ENCODE data around the gene LRFN3.
"Not testable (repeated sequence)": the region's sequence is repeated elsewhere in the genome, so short reads cannot be mapped to it uniquely, and the experiment has no call there.

The LRFN3 gene

DNA sequence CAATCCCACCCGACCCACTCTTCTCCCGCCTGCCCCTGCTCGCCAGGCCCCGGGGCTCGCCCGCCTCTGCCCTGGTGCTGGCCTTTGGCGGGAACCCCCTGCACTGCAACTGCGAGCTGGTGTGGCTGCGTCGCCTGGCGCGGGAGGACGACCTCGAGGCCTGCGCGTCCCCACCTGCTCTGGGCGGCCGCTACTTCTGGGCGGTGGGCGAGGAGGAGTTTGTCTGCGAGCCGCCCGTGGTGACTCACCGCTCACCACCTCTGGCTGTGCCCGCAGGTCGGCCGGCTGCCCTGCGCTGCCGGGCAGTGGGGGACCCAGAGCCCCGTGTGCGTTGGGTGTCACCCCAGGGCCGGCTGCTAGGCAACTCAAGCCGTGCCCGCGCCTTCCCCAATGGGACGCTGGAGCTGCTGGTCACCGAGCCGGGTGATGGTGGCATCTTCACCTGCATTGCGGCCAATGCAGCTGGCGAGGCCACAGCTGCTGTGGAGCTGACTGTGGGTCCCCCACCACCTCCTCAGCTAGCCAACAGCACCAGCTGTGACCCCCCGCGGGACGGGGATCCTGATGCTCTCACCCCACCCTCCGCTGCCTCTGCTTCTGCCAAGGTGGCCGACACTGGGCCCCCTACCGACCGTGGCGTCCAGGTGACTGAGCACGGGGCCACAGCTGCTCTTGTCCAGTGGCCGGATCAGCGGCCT lies 4.1 kb downstream of the LRFN3 start:
- DNase-seq = no peak

DNA sequence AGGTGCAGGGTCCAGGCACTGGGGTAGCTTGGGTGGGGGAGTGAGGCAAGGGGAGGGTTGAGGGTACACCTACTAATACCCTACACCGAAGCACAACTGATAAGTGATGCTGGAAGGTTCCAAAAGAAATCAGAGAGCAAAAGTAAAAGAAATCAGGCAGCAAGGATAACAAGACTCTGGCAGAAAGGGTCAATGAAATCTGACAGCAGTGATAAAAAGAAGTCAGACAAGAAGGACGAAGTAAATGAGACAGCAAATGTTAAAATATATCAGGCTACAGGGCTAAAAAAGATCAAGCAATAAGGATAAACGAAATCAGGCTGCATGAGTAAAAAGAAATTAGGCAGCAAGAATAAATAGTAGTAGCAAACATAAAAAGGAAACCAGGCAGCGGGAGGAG lies 4.7 kb downstream of the LRFN3 start:
- no peak for DNase-seq

DNA sequence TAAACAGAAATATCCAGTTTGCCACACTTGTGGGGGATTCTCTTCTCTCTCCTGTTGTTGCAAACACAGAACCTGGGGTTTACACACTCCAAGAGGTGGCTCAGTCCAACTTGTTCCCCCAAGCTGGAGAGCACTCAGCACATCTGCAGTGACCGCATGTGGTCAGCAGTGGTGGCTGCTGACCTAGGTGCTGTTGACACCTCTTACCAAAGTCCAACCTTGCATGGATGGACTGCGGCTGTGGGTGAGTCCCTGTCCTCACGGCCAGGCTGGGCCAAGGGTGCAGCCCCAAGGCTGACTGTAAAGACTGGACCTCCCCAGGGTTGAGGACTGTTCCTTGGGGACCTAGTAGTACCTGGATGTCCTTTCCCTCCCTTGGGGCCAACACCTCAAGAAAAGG lies 6.1 kb downstream of the LRFN3 start:
- no peak for DNase-seq

DNA sequence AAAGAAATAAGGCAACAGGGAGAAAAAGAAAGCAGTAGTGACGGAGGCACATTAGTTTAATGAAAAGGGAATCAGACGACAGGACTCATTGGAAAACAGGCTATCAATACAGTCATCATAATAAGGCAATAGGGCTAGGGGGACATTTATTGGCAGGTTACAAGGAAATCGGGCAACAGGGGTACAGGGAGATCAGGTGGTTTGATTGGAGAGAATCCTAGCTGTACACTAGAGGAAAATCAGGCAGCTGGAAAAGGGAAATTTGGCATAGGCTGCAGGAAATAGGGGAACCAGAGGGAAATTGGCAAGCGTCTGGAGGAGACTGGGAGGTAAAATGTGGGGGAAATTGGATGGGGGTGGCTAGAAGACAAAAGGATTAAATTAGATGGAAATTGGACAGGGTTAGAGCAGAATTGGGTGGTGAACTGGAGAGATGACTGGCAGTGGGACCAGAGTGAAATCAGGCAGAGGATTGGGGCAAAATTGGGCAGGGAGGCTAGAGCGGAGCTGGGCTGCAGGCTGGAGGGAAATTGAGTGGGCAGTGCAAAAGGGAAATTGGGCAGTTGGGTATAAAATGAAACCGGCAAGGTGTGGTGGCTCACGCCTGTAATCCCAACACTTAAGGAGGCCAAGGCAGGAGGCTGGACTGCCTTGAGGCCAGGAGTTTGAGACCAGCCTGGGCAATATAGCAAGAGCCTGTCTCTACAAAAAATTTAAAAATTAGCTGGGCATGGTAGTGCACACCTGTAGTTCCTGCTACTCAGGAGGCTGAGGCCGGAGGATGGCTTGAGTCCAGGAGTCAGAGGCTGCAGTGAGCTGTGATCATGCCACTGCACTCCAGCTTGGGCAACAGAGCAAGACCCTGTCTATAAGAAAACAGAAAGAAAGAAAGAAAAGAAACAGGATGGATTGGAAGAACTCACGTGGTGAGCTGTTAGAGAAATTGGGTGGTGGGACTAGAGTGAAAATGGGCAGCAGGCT lies 7.4 kb downstream of the LRFN3 start:
- no peak for DNase-seq

DNA sequence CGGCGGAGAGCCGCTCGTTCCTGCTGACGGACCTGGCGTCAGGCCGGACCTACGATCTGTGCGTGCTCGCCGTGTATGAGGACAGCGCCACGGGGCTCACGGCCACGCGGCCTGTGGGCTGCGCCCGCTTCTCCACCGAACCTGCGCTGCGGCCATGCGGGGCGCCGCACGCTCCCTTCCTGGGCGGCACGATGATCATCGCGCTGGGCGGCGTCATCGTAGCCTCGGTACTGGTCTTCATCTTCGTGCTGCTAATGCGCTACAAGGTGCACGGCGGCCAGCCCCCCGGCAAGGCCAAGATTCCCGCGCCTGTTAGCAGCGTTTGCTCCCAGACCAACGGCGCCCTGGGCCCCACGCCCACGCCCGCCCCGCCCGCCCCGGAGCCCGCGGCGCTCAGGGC lies 8.4 kb downstream of the LRFN3 start:
- no peak for DNase-seq

DNA sequence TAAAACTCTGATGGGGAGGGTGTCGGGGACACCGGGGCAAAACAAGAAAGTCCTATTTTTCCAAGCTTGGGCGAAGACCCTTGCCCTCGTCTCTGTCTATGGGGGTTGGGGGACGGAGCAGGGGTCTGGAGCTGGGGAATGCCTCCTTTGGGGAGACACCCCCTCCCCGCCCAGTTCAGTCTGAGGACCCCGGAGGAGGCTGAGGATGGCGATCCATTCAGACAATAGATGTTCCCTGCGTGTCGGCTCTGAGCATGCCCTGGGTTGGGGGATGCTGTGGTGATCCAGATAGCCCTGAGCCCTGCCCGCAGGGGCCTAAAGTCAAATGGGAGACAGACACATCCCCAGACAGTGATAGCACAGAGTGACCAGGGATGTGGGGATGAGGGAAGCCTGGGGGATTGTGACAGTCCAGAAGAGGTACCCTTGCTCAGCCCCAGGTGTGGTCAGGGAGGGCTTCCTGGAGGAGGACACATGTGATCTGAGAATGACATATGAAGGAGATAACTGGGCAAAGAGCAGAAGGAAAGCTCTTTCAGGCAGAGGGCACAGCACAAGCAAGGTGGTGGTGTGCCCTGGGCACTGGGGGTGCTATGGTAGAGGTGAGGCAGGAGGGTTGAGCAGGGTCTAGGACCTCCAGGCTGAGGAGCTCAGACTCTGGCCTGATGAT lies 9.1 kb downstream of the LRFN3 start:
- no peak for DNase-seq

DNA sequence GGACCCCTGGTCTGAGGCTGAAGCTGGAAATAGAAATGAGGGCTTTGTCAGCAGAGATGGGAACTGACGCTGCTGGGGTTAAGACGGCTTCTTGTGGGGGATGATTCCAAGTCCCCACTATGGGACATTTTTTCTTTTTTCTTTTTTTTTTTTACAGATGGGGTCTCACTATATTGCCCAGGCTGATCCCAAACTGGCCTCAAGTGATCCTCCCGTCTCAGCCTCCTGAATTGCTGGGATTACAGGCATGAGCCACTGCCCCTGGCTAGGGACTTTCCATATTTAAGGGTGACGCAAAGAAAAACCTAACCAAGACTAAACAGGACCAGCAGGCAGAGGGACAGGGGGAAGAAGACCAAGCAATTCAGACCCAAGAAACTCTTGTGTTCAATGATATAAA lies 10.0 kb downstream of the LRFN3 start:
- DNase-seq = no peak

DNA sequence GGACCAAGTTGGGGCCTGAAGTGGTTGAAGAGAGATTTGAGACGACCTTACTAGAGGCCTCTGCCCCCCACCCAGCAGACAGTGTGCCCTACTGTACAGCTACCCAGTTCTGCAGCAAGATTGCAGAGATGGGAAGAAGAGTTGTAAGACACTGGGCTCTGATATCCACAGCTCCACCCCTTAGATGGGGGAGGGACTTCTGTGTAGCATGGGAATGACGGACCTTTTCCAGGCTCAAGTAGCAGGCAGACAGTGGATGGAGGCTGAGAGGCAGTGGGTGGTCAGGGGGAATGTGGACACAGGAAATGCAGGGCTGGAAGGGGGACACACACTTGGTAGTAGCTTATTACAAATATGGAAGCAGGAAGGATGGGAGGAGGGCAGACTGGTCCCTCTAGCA lies 13.0 kb downstream of the LRFN3 start:
- DNase-seq = no peak

DNA sequence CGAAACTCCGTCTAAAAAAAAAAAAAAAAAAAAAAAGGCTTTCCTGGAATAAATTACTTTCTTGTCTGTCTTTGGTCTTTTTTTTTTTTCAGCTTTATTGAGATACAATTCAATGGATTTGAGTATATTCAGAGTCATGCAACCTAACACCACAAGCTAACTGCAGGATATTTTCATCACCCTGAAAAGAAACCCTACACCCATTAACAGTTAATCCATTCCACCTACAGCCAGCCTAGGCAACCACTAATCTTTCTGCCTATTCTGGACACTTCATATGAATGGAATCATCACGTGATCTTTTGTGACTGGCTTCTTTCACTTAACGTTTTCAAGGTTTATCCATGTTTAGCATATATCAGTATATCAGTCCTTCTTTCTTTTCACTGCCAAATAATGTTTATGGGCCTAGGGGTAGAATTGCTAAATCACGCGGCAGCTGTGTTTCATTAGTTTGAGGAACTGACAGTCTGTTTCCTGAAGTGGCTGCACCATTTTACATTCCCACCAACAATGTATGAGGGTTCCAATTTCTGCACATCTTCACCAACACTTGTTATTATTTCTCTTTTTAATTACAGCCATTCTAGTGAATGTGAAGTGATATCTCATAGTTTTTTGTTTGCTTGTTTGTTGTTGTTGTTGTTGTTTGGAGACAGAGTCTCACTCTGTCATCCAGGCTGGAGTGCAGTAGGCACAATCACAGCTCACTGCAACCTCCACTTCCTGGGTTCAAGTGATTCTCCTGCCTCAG lies 19.9 kb downstream of the LRFN3 start:
- no peak for DNase-seq

DNA sequence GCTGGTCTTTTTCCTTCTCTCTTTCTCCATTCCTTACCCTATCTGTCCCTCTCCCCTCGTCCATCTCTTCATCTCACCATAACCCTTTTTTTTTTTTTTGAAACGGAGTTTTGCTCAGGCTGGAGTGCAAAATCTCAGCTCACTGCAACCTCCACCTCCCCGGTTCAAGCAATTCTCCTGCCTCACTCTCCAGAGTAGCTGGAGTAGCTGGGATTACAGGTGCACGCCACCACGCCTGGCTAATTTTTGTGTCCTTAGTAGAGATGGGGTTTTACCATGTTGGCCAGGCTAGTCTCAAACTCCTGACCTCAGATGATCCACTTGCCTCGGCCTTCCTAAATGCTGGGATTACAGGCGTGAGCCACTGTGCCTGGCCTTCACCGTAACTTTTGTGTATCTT lies 21.2 kb downstream of the LRFN3 start:
- DNase-seq = not testable (repeated sequence)

DNA sequence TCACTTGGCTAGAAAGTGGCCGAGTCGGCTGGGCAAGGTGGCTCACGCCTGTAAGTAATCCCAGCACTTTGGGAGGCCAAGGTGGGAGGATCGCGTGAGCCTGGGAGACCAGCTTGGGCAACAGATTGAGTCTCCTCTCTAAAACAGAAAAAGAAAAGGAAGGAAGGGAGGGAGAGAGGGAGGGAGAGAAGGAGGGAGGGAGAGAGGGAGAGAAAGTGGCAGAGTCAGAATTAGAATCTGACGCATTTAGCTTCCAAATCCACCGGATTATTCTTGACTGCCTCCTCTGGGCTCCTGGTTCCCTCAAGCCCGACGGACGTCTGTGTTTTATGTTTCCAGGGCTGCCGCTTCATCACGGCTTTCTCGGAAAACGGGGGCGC lies 22.5 kb downstream of the LRFN3 start:
- DNase-seq = no peak

DNA sequence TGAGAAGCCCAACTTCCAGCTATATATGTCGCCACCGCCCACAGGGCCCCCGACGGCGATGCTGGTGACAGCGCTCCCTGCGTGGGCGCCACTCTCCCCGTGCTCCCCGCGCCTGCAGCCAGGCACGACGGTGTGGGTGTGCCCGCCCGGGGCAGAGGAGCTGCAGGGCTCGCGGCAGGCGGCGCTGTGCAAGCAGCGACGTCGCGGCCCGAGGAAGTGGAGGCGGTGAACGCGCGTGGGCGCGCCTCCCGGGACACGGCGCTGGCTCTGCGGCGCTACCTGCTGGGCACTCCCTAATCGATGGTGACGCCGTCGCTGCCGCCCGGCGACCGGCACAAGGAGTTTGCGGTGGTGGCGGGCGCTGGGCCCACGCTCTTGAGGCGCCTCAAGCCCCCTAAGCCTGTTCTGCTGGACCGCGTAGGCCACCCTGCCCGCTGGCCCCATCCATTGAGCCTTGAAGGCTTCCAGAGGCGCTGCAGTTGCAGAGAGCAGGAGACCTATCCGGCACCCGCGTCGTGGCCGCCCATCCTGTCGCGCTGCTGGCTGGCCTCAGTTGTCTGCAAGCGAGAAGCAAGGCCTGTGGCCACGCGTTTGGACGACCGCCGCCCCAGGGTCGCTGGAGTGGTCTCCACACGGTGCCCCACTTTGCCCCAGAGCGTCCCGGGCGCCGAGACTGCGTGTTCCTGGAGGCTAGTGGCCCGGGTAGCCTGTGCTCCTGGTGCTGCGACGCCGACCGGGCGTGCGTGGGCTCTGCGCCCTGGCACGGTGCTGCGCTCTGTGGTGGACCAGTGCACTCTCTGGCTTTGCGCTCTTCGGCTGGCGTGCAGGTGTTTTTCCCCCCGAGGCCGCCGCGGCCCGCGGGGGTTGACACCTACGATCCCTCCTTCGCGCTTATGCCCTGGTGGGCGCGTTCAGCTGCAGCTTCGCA lies 23.1 kb downstream of the LRFN3 start:
- peak; percentile 65 for DNase-seq

DNA sequence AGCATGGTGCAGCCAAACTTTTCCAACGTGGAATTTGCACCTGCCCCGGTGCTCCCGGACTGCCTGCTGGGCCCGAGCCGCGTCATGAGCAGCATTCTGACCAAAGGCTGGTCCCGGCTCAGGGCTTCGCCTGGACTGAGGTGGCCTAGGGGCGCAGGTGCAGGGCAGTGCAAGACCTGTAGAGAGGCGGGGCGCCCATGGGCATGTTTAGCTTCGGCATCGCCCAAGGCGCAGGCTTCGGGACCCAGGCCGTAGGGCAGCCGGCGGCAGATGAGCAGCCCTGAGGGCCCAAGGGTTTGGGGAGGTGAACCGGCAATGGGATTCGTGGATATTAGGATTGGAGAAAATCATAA lies 23.8 kb downstream of the LRFN3 start:
- no peak for DNase-seq

DNA sequence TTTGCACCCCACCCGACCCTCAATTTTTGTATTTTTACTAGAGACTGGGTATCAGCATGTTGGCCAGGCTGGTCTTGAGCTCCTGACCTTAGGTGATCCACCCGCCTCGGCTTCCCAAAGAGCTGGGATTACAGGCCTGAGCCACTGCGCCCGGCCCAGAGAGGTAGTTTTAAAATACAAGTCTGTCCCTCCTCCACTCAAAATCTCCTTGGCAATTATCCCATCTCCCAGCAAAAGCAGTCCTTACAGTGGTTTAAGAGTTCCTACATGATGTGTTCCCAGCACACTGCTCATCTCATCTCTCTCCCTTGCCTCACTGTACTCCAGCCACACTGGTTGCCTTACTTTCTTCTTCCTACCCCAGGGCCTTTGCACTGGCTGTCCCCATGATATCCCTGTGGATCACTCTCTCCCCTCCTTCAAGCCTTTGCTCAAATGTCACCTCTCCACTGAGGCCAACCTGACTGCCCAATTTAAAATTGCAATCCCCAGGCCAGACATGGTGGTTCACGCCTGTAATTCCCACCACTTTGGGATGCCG lies 24.3 kb downstream of the LRFN3 start:
- DNase-seq = no peak

DNA sequence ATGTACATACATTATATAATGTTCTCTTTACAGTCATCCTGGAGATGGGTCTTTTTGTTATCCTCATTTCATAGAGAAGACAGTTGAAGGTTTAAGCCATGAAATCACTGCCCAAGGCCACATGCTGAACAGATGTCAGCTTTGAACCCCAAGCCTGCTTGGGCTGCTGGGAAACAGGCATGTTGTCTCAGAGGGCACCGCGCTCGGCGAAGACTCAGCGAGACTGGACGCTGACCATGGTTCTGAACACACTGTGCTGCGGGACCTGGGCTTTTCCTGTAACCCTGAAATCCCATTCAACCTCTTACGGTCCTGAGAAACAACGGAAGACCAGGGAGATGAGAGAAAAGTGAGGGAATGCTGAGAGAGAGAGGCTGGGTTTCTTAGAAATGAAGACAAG lies 27.3 kb downstream of the LRFN3 start:
- DNase-seq = no peak

DNA sequence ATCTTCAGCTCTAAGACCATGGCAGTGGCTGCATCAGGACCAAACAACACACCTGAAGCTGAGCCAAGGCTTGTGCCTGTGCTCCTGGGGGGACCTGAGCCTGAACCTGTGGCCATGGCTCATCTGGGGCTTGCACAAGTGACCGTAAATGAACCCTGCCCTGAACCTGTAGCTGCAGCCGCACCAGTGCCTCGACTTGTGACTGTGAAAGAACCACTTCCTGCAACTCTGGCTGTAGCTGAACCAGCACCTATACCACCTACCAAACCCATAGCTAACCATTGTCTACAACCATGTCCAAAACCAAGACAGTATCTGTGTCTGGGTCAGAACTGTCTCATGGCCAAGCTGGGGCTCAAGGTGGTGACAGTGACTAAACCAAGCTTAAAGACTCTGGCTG lies 30.6 kb downstream of the LRFN3 start:
- DNase-seq = no peak

DNA sequence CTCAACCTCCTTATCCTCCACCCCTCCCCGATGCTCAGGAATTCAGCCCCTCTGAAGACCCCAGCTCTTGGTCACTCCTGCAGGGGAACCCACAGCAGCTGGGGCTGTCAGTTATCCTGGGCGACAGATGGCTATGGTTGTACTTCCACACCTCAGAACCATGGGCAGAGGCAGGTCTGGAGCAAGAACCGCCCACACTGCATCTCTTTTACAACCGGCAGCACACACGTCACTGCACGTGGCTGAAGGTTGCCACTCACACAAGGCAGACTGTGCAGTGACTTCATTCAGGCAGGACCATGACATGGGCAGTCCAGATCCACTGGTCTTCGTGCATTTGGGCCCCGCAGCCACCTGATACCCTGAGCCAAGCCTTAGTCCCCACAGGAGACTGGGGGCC lies 37.3 kb downstream of the LRFN3 start:
- no peak for DNase-seq

DNA sequence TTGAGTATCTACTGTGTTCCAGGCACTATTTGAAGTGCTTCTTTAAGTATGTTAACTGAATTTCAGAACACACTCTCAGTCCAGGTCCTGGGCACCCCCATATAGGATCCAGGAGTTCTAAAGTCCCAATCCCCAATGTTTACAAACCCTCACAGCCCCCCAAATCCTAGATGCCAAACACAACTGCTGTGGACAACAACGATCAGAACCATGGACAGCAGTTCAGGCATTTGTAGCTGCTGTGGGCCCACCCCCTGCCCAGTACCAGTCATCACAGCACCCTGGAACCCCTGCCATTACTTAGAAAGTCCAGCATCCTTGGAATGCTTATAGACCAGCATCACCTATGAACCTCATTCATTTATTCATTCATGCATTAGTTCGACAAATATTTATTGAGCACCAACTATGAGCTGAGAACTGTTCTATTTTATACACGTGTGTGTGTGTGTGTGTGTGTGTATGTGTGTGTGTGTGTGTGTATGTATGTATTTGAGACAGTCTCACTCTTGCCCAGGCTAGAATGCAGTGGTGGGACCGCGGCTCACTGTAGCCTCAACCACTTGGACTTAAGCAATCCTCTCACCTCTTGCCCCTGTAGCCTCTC lies 39.5 kb downstream of the LRFN3 start:
- DNase-seq = no peak

DNA sequence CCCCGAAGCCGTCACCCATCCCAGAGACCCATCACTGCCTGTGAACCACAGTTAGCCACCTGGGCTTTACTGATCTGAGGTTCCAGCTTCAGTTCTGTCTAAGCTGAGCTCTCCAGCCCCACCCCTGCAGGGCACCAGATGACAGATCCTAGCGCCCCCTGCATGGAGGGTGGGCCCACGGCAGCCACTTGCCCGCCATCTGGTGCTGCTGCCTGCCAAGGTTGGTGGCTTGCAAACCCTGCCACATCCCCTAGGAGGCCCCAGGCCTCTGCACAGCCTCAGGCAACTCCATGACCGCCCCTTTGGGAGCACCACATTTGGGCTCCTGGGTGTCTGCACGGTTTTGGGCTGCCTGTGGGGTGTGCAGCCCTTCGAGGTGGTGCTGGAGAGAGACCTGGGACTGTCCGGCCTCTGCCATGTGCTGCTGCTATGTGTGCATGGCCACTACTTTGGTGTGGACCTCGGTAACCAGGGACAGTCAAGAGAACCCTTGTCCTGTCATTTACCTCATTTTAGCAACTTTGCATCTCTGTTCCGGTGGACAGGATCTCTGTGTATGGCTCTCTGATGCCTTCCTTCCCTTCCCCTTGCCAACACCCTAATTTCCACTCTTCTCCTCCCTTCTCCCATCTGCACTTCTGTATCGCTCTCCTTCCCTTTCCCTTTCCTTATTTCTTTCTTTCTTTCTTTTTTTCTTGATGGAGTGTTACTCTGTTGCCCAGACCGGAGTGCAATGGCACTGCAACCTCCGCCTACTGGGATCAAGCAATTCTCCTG lies 41.5 kb downstream of the LRFN3 start:
- no peak for DNase-seq

DNA sequence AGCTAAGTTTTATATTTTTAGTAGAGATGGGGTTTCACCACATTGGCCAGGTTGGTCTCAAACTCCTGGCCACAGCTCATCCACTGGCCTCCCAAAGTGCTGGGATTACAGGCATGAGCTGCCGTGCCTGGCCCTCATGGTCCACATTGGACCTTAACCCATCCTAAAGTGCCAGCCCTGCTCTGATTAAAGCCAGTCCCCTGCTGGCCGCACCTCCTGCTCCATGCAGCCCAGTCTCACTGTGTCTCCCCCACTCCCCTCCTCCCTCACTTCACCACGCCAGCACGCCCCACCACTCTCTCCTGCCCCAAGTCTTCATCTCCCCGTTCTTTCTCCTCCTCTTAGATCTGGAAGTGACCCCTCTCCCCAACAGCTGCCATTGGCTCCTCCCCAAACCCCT lies 42.1 kb downstream of the LRFN3 start:
- DNase-seq = no peak

Measured in effector CD8-positive, alpha-beta T cell (primary cell).